DMS53 treated with DMSO at 0.1 percent for 48 hours (cell line): ENCODE results near the gene NXPE2.
"Not testable (repeated sequence)": the region's sequence is repeated elsewhere in the genome, so short reads cannot be mapped to it uniquely, and the experiment has no call there.

ENCODE experiments used
- DNase-seq: peaks from one replicate; lab custom pipeline; 2025; ENCODE audit not compliant: unreplicated experiment; lab: John Stamatoyannopoulos, UW

NXPE2 gene

DNA sequence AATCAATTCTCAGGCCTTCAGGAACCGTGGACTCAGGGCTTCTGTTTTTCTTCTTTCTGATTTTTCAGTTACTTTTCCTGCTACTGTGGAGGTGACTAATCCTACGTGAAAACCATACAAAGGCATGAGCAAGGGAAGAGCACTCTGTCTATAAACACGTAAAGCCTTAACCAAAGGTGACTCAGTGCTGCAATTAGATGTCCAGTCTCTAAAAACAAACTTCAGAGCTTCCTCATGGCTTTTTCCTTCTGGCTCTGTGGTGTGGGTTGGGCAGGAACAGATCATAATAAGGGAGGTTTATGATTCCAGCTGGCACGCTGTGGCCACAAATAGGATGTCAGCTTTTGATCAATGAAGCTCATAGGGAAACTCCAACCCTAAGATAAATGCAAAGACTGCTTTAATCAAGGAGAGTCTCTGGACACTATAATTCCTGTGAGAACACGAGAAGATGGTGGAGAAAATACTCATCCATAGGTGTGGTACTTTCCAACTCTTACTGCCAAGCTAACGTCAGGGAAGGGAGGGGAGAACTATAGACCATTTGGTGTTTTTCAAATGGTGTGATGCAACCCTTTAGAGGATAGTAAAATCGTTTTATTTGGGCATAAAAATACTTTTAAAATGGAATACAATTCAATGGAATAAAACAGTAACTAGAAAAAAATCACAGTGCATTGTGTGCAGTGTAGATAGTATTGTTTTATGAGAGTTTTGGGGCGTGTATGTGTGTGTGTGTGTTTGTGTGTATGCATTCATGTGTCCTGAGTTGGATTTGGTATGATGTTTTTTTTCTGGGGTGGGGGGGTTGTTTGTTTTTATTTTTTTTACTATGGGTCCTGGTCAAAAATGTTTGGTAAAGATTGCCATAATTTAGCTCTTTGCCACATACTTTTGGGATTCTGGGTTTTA, at the start of gene NXPE2:
TSS of gene NXPE2 (plus strand) at position 403 of the 912 bp plus-strand sequence. CDS start at position 452, 49 bp downstream.
- DNase-seq = peak; percentile 57

DNA sequence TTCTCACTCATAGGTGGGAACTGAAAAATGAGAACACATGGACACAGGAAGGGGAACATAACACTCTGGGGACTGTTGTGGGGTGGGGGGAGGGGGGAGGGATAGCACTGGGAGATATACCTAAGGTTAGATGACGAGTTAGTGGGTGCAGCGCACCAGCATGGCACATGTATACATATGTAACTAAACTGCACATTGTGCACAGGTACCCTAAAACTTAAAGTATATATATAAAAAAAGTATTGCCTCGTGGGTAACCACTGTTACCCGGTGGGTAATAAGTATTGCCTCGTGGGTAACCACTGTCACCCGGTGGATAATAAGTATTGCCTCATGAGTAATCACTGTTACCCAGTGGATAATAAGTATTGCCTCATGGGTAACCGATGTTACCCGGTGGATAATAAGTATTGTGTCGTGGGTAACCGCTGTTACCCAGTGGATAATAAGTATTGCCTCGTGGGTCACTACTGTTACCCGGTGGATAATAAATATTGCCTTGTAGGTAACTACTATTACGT, 46.8 kb upstream of the NXPE2 start:
- not testable (repeated sequence) for DNase-seq

DNA sequence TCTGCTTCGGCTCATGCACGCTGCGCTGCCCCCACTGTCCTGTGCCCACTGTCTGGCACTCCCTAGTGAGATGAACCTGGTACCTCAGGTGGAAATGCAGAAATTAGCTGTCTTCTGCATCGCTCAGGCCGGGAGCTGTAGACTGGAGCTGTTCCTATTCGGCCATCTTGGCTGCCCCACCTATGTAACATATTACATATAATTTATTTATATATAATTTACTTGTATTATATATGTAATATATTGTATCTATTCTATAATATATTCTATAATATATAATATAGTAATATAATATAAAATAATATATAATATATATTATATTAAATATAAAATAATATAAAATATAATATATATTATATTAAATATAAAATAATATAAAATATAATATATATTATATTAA, 38.9 kb upstream of the NXPE2 start:
- DNase-seq = not testable (repeated sequence)

DNA sequence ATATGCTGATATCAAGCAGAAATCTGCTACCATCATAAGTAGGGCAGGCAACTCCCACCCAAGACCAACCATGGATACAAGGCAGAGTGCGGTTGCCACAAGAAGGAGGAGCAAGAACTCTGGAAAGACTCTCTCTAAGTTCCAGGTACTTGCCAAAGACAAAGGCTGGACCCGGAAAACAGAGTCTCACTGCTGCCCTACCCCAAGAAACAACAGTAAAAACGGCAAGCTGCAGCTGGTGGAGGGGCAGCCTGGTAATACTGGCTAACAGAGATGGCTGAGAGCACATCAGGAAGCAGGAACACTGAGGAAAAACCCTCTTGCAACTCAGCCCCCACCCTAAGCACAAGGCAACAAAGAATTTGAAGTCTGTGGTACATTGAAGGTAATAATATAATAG, 27.7 kb upstream of the NXPE2 start:
- no peak for DNase-seq

DNA sequence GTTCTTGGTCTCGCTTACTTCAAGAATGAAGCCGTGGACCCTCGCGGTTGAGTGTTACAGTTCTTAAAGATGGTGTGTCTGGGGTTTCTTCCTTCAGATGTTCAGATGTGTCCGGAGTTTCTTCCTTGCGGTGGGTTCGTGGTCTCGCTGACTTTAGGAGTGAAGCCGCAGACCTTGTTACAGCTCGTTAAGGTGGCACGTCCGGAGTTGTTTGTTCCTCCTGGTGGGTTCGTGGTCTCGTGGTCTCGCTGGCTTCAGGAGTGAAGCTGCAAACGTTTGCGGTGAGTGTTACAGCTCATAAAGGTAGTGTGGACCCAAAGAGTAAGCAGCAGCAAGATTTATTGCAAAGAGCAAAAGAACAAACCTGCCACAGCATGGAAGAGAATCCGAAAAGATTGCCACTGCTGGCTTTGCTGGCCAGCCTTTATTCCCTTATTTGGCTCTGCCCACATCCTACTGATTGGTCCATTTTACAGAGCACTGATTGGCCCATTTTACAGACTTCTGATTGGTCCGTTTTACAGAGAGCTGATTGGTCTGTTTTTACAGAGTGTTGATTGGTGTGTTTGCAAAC, 27.1 kb upstream of the NXPE2 start:
- DNase-seq = no peak

DNA sequence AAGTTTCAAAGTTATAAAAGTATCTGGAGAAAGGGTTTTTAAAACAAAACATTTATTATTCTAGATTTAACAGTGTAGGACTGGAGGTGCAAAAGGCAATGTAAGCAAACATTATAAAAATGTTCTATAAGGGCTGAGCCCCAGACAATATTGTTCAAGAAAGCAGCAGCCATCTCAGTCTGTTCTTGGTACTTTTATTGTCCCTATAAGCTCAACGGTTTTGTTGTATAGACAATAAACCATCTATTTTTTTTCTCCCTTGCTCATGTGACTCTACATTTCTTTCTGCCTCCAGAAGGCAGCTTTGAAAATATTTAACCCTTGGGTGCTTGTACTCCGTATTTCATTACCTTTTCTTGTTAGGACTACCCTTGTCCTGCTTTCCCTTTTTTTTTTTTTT, 25.2 kb upstream of the NXPE2 start:
- DNase-seq = no peak

DNA sequence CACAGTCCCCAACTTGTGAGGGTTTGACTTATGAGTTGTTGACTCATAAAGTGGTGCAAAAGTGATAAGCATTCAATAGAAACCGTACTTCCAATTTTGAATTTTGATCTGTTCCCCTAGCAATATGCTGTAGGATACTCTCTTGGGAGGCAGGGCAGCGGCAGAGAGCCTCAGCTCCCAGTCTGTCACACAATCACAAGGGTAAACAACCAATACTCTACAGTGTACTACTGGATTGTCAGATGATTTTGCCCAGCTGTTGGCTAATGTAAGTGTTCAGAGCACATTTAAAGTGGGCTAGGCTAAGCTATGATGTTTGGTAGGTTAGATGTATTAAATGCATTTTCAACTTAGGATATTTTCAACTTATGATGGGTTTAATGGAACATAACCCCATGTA, 13.7 kb upstream of the NXPE2 start:
- DNase-seq = no peak

DNA sequence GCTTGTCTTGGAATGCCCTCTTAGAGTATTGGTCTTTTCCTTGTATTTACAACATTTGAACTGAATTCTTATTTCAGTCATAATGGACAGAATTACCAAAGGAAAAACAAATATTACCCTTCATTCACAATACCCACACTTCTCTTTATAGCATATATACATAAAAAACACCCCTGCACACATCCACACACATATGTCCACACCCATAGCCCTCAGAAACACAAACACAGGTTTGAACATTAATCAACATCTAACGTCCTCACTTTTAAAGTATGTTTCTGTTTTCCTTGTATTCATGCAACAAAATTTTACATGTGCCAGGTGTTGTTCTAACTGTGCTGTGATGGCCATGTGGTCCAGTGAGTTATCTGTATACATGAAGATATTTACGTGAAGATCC, 11.6 kb upstream of the NXPE2 start:
- DNase-seq = no peak

DNA sequence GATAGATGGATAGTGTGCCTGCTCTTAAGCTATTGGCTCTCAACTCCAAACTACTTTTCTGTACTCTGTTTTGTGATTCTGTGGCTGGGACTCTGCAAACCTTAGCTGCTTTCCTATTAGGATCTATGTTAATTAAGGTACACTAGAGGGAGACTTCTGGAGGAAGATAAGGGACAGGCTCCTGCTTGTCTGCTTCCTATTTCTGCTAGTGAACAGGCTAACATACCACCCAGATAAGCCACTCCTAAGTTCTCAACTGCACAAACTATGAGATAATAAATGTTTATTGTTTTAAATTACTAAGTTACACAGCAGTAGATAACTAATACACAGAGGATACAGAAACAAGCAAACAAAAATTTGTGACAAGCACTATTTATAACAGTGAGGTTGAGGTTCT, 10.2 kb upstream of the NXPE2 start:
- no peak for DNase-seq

DNA sequence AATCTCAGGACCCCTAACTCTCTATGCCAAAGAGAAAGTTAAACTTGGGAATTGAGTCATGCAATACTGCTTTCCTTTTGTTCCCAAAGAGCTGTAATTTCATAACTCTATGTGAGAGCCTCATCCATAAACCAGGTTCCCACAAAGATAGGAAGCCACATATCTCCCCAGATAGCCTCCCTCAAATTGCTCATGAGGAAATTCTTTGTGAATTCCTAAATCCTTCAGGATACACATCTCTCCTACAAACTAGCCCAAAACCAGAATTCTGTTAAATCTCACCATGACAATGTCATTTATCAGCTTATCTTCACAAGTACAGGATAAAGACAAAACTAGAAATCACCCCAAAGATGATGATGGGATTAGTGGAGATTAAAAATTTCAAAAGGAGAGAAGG, 4.7 kb upstream of the NXPE2 start:
- no peak for DNase-seq

DNA sequence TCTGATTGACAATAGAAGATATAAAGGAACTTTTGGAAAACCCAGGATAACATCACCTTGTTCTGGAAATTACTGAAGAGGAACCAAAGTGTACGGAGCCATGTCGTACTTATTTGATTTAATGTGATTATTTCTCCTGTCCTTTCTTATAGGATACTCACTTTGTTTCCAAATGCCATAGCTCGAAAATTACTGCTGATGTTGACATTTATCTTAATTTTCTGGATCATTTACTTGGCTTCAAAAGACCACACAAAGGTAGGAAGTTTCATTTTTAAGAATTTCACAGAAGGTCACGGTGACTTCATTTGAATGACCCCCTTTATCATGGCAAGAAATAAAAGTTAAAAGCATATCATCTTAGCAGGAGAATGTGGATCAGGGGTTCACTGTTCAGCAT, 1.2 kb downstream of the NXPE2 start:
- no peak for DNase-seq

DNA sequence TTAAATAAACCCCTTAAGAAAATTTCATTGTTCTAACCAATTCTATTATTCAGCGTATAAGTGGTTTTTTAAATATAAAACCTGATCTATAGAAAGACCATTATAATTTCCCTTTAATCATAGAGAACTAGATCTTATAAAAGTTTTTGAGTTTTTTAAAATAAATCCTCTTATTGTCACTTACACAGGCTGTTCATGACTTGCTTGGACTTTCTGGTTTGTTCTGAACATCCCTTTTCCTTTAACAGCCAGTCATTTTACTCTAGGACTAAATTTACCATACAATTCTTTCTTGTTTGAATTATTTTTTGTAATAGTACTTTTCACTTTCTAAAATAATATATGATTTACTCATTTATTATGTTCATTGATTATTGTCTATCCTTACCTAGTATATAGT, 4.7 kb downstream of the NXPE2 start:
- DNase-seq = no peak

DNA sequence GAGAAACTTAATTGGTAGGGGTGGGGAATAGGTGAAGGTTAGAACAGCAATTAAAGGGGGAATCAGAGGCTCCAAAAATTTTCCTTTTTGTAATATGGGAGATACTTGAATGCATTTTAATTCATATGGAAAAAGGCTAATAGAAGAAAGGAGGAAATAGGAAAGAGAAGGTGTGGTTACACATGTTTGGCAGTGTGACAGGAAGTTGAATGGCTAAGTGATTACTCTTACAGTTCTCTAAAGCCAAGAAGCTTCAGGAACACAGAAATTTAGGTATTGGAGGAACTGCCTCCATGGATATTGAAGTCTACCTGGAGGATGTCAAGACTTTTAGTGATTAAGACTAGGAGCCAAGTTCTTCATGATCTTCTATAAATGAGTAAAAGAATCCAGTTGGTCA, 6.3 kb downstream of the NXPE2 start:
- no peak for DNase-seq

DNA sequence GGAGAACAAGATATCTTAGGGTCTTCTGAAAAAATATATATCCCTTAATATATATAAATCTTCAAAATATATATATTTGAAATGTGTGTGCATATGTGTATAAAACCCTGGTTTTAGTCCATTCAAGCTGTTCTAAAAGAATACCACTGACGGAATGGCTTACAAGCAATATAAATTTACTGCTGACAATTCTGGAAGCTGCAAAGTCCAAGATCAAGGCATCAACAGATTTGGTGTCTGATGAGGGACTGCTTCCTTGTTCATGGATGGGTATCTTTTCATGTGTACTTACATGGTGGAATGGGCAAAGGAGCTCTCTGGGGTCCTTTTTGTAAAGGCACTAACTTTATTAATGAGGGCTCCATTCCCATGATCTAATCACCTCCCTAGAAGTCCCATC, 6.8 kb downstream of the NXPE2 start:
- DNase-seq = no peak

DNA sequence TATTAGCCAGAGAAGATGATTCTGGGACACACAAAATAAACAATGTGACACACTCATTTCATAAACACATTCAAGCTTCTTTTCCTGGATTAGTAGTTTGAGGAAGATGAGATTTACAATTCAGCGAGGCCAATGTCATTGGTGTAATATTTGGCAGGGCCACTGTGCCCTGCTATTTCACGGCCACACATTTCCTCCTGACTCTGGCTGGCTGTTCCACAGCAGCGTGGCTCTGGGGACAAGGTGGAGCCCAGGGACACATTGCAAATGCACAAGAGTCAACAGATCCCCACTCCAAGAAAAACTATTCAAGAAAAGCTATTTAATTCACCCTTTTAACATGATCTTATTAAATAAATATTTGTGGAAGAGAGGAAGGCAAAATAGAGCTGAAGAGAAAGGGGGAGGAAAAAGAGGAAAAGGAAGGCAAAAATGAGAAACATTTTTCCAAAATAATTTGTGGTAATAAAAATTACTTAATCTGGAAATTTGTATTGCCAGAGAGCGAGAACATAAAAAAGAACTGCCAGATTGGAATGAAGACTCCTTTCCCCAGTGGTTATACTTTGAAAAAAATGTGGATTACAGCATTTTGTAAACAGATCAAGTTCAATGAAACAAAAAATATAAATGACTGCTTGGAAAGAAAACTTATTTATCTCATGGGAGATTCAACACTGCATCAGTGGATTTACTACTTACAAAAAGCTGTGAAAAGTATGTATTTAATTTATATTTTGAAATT, 27.1 kb downstream of the NXPE2 start:
- no peak for DNase-seq

DNA sequence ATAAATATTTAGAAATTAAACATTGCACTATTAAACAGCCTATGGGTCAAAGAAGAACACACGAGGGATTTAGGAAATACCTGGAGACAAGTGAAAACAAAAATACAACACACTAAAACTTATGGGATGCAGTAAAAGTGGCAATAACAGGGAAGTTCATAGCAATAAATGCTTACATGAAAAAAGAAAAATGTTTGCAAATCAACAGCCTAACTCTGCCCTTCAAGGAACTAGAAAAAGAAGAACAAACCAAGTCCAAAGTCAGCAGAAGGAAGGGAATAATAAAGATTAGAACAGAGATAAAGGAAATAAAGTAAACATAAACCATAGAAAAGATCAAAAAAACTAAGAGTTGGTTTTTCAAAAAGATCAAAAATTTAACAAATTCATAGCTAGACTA, 31.6 kb downstream of the NXPE2 start:
- no peak for DNase-seq

DNA sequence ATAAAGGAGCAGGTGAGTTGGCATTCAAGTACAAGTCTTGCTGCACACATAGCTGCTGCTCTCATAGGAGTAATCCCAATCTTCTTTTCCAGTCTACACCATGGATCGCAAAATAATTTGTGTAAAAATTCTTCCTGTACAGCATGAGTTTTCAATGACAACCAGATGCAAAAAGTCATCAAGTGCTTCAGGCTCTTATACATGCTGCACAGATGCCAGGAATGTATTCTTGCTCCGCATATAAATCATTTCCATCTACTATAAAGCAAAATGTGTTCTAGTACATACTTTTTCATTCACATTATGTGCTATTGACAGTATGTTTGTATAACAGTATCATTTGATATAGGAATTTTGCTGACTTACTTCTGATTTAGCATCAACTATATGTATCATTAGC, 35.4 kb downstream of the NXPE2 start:
- DNase-seq = no peak

DNA sequence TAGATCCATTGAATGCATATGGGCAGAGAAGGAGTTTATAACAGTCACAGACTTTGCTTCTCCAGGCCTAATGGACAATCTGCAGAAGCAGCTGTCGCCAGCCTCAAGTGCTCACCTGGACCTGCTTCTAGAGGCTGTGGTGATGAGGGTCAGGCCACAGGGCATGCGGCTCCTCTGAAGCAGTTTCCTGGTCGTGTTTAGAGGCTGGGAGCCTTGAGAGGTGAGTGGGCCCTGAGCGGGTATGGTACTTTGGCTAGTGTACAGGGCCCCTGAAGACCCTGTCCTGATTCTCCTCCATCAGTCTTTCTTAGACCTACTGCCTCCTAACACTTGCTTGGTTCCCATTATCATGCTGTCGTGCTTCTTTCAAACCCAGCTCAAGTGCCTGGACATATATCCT, 41.2 kb downstream of the NXPE2 start:
- DNase-seq = no peak

DNA sequence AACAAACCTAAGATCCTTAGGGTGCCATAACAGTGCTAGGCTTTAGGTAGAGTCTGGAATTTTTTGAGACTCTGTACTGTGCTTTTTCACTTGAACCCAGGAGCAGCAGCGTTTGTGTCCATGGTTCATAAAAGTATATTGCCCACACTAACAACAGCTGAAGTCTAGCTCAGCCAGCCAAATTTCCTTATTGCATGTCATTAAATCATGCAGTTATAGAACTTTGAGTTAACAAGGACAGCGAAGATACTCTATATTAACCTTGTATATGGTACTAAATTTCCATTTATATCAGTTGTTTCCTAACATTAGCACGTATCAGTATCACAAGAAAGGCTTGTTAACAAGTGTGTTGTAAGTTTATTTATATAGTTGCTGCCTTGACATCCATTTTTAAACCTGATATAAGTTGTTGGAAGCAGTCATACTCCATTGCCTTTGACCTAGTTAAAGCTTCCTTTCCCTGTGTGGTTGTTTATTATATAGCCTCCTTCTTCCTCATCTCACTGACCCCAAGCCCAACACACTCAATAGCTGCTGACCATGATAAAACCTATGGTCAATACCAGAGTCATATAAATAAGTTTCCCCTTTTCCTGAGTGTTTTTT, 46.7 kb downstream of the NXPE2 start:
- DNase-seq = no peak

DNA sequence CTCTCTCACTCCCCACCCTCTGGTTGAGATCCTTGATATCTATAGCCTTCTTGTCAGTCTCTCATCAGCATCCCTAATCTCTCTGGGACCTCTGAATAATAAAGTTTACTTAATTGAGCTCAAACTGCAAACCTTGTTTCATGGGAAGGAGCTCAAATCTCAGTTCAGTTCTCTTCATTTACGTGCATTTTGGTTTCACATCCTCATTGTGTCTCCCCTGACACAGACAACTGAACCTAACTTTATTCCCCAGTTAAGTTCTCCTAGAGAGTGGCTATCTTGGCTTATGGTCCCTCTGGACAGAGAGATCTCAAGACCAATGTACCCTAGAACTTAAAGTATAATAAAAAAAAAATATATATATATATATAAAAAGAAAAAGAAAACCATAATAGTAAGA, 47.3 kb downstream of the NXPE2 start:
- DNase-seq = no peak

DNA sequence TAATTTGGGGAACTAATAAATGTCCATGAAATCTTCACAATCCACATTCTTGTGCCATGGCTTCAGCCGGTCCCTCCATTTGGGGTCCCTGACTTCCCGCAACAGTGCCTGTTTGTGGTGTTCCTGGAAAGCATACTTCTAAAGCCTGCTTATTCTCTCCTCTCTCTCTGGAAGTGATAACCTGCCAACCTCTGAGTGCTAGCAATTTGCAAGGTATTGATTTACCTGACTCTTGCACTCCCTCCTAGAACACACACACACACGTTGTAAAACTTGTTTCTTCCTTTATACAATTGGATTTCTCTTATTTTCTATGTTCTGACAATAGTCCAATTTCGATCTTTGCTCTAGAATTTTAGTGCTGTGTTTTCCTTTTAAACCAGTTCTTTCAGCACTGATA, 58.5 kb downstream of the NXPE2 start:
- DNase-seq = no peak
